HepG2 (cell line): ENCODE data around the gene MICAL1.

Experiments used
- CTCF ChIP-seq: sonication (generic); formaldehyde crosslinking; IDR thresholded peaks from 2 replicates; pipeline ENCODE4 v1.5.0; 2020; ENCODE audit warnings: mild to moderate bottlenecking, missing genetic modification reagents, moderate library complexity
- GATAD1 ChIP-seq: IDR thresholded peaks from 2 replicates; pipeline ENCODE4 v1.6.1; 2016; ENCODE audit warnings: missing genetic modification reagents, missing compliant biosample characterization
- ZSCAN9 ChIP-seq: IDR thresholded peaks from 2 replicates; pipeline ENCODE4 v1.6.1; 2016; ENCODE audit warnings: borderline replicate concordance

- TF ChIP-seq ZSCAN9 (CRISPR knock-in tag) (no peak), CTCF (CRISPR knock-in tag) (no peak), GATAD1 (CRISPR knock-in tag) (no peak)
Measured at GRCh38 chr6:109472132-109472995, 16.8 kb upstream of the MICAL1 start.
